ENCODE results near the gene CFAP45.

DNA sequence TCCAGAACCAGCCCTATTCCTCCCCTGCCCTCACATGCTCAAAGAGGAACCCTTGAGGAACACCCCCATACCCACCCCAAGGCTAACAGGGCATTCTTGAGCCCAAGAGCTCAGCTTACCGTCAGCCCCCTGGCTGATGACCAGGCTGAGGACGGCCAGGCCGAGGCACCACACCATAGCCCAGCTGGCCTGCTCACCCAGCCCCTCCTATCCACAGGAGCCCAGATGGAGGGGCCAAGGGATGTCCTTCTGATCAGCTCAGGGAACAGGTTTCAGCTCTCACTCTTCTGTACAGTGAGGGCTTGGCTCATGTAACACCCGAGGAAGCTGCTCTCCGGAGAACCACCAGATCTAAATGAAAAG lies 43.3 kb upstream of the CFAP45 start:
- TF ChIP-seq EP300 (IDR thresholded peaks at IDR 0.05; ENCODE audit: borderline replicate concordance in 1 of 2, low read depth in 1 of 2, low read length in 1 of 2) (no peak), YY1 (IDR thresholded peaks at IDR 0.05; ENCODE audit: low read depth) (no peak), CHD2 (IDR thresholded peaks at IDR 0.05; ENCODE audit: low read length, partially characterized antibody) (no peak), POLR2AphosphoS5 (IDR thresholded peaks at IDR 0.05; ENCODE audit: low read depth, low read length) (no peak), TEAD4 (IDR thresholded peaks at IDR 0.05; ENCODE audit: borderline replicate concordance, insufficient read depth) (no peak), USF2 (IDR thresholded peaks at IDR 0.05; ENCODE audit: borderline replicate concordance, low read depth, low read length) (no peak), RFX5 (IDR thresholded peaks at IDR 0.05; ENCODE audit: low read length) (no peak), ELF1 (IDR thresholded peaks at IDR 0.05) (no peak), NFIC (IDR thresholded peaks at IDR 0.05; ENCODE audit: borderline replicate concordance) (no peak), EZH2phosphoT487 (IDR thresholded peaks at IDR 0.05; ENCODE audit: borderline replicate concordance, low read depth) (no peak)
- TF ChIP-seq, protein P1, sequence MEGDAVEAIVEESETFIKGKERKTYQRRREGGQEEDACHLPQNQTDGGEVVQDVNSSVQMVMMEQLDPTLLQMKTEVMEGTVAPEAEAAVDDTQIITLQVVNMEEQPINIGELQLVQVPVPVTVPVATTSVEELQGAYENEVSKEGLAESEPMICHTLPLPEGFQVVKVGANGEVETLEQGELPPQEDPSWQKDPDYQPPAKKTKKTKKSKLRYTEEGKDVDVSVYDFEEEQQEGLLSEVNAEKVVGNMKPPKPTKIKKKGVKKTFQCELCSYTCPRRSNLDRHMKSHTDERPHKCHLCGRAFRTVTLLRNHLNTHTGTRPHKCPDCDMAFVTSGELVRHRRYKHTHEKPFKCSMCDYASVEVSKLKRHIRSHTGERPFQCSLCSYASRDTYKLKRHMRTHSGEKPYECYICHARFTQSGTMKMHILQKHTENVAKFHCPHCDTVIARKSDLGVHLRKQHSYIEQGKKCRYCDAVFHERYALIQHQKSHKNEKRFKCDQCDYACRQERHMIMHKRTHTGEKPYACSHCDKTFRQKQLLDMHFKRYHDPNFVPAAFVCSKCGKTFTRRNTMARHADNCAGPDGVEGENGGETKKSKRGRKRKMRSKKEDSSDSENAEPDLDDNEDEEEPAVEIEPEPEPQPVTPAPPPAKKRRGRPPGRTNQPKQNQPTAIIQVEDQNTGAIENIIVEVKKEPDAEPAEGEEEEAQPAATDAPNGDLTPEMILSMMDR (IDR thresholded peaks at IDR 0.05), result no peak
- TF ChIP-seq, protein P2, sequence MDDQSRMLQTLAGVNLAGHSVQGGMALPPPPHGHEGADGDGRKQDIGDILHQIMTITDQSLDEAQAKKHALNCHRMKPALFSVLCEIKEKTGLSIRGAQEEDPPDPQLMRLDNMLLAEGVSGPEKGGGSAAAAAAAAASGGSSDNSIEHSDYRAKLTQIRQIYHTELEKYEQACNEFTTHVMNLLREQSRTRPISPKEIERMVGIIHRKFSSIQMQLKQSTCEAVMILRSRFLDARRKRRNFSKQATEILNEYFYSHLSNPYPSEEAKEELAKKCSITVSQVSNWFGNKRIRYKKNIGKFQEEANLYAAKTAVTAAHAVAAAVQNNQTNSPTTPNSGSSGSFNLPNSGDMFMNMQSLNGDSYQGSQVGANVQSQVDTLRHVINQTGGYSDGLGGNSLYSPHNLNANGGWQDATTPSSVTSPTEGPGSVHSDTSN (IDR thresholded peaks at IDR 0.05), result no peak
- TF ChIP-seq, protein P3, sequence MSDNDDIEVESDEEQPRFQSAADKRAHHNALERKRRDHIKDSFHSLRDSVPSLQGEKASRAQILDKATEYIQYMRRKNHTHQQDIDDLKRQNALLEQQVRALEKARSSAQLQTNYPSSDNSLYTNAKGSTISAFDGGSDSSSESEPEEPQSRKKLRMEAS (IDR thresholded peaks at IDR 0.05; ENCODE audit: low read depth), result no peak

Measured in SK-N-SH (cell line).